HEK293 (cell line): ENCODE measurements around the gene FUOM.

Experiments
- GLIS2 ChIP-seq: fragments of 450-650 bp; formaldehyde crosslinking; IDR thresholded peaks from 2 replicates; pipeline ENCODE4 v1.5.1; 2016; ENCODE audit warnings: missing biosample characterization, missing genetic modification characterization
- IKZF3 ChIP-seq: fragments of 450-650 bp; IDR thresholded peaks from 2 replicates; pipeline ENCODE4 v1.5.0; 2018; ENCODE audit warnings: missing biosample characterization, mild to moderate bottlenecking, missing genetic modification characterization, moderate library complexity
- MYNN ChIP-seq: fragments of 450-650 bp; formaldehyde crosslinking; IDR thresholded peaks from 2 replicates; pipeline ENCODE4 v1.5.1; 2016; ENCODE audit warnings: missing biosample characterization, missing genetic modification characterization, borderline replicate concordance
- YY1 ChIP-seq: fragments of 450-650 bp; formaldehyde crosslinking; IDR thresholded peaks from 2 replicates; pipeline ENCODE4 v1.5.1; 2018; ENCODE audit warnings: missing biosample characterization, missing genetic modification characterization
- ZBTB1 ChIP-seq: fragments of 450-650 bp; formaldehyde crosslinking; IDR thresholded peaks from 2 replicates; pipeline ENCODE4 v1.5.1; 2016; ENCODE audit warnings: missing biosample characterization, missing genetic modification characterization
- ZBTB17 ChIP-seq: fragments of 450-650 bp; formaldehyde crosslinking; IDR thresholded peaks from 2 replicates; pipeline ENCODE4 v1.5.1; 2016; ENCODE audit warnings: missing biosample characterization, missing genetic modification characterization
- ZBTB20 ChIP-seq: fragments of 450-650 bp; formaldehyde crosslinking; IDR thresholded peaks from 2 replicates; pipeline ENCODE4 v1.5.1; 2016; ENCODE audit warnings: missing biosample characterization, missing genetic modification characterization
- ZFHX2 ChIP-seq: fragments of 450-650 bp; formaldehyde crosslinking; conservative IDR thresholded peaks from 2 replicates; pipeline ENCODE4 v1.5.1; 2016; ENCODE audit warnings: missing biosample characterization, missing genetic modification characterization
- ZFP3 ChIP-seq: fragments of 450-650 bp; formaldehyde crosslinking; IDR thresholded peaks from 2 replicates; pipeline ENCODE4 v1.5.1; 2016; ENCODE audit warnings: low read depth, missing biosample characterization, missing genetic modification characterization
- ZFP37 ChIP-seq: fragments of 450-650 bp; formaldehyde crosslinking; IDR thresholded peaks from 2 replicates; pipeline ENCODE4 v1.5.1; 2016; ENCODE audit warnings: missing biosample characterization, missing genetic modification characterization
- ZNF184 ChIP-seq: fragments of 450-650 bp; IDR thresholded peaks from 2 replicates; pipeline ENCODE4 v1.5.1; 2018; ENCODE audit warnings: missing biosample characterization, mild to moderate bottlenecking, missing genetic modification characterization
- ZNF211 ChIP-seq: fragments of 450-650 bp; formaldehyde crosslinking; IDR thresholded peaks from 2 replicates; pipeline ENCODE4 v1.5.1; 2016; ENCODE audit warnings: low read depth, missing biosample characterization, missing genetic modification characterization
- ZNF248 ChIP-seq: fragments of 450-650 bp; formaldehyde crosslinking; IDR thresholded peaks from 2 replicates; pipeline ENCODE4 v1.5.1; 2017; ENCODE audit warnings: missing biosample characterization, missing genetic modification characterization
- ZNF302 ChIP-seq: fragments of 450-650 bp; formaldehyde crosslinking; IDR thresholded peaks from 2 replicates; pipeline ENCODE4 v1.5.1; 2016; ENCODE audit warnings: missing biosample characterization, missing genetic modification characterization, low read depth
- ZNF341 ChIP-seq: fragments of 450-650 bp; formaldehyde crosslinking; IDR thresholded peaks from 2 replicates; pipeline ENCODE4; 2016; ENCODE audit warnings: low read depth, missing biosample characterization, missing genetic modification characterization
- ZNF354C ChIP-seq: fragments of 450-650 bp; formaldehyde crosslinking; IDR thresholded peaks from 2 replicates; pipeline ENCODE4 v1.5.1; 2016; ENCODE audit warnings: missing biosample characterization, missing genetic modification characterization, low read depth, borderline replicate concordance
- ZNF560 ChIP-seq: fragments of 450-650 bp; formaldehyde crosslinking; IDR thresholded peaks from 2 replicates; pipeline ENCODE4 v1.5.1; 2017; ENCODE audit warnings: missing biosample characterization, missing genetic modification characterization, borderline replicate concordance
- ZNF623 ChIP-seq: fragments of 450-650 bp; formaldehyde crosslinking; IDR thresholded peaks from 2 replicates; pipeline ENCODE4 v1.5.1; 2016; ENCODE audit warnings: missing biosample characterization, missing genetic modification characterization
- ZNF658 ChIP-seq: fragments of 450-650 bp; formaldehyde crosslinking; IDR thresholded peaks from 2 replicates; pipeline ENCODE4; 2016; ENCODE audit warnings: missing biosample characterization, missing genetic modification characterization
- ZNF660 ChIP-seq: fragments of 450-650 bp; IDR thresholded peaks from 2 replicates; pipeline ENCODE4 v1.5.1; 2018; ENCODE audit warnings: missing biosample characterization, mild to moderate bottlenecking, missing genetic modification characterization
- ZNF747 ChIP-seq: fragments of 450-650 bp; formaldehyde crosslinking; IDR thresholded peaks from 2 replicates; pipeline ENCODE4 v1.5.1; 2016; ENCODE audit warnings: missing biosample characterization, missing genetic modification characterization
- ZSCAN16 ChIP-seq: fragments of 450-650 bp; formaldehyde crosslinking; IDR thresholded peaks from 2 replicates; pipeline ENCODE4 v1.5.1; 2016; ENCODE audit warnings: missing biosample characterization, missing genetic modification characterization
- ZSCAN23 ChIP-seq: fragments of 450-650 bp; formaldehyde crosslinking; IDR thresholded peaks from 2 replicates; pipeline ENCODE4 v1.5.1; 2016; ENCODE audit warnings: missing biosample characterization, missing genetic modification characterization
- TF ChIP-seq, protein P1 (sequence below): fragments of 450-650 bp; formaldehyde crosslinking; IDR thresholded peaks from 2 replicates; pipeline ENCODE4 v1.5.1; 2016; ENCODE audit warnings: missing biosample characterization, missing genetic modification characterization
- TF ChIP-seq, protein P2 (sequence below): fragments of 450-650 bp; formaldehyde crosslinking; IDR thresholded peaks from 2 replicates; pipeline ENCODE4 v1.5.1; 2016; ENCODE audit warnings: missing biosample characterization, missing genetic modification characterization
- TF ChIP-seq, protein P3 (sequence below): fragments of 450-650 bp; formaldehyde crosslinking; optimal IDR thresholded peaks from 2 replicates; pipeline ENCODE3; 2016; ENCODE audit warnings: missing biosample characterization, mild to moderate bottlenecking, missing genetic modification characterization
- TF ChIP-seq, protein P4 (sequence below): fragments of 450-650 bp; formaldehyde crosslinking; IDR thresholded peaks from 2 replicates; pipeline ENCODE4 v1.5.1; 2016; ENCODE audit warnings: missing biosample characterization, missing genetic modification characterization
- TF ChIP-seq, protein P5 (sequence below): fragments of 450-650 bp; formaldehyde crosslinking; IDR thresholded peaks from 2 replicates; pipeline ENCODE4 v1.5.1; 2016; ENCODE audit warnings: missing biosample characterization, missing genetic modification characterization, low read depth

Gene FUOM

DNA sequence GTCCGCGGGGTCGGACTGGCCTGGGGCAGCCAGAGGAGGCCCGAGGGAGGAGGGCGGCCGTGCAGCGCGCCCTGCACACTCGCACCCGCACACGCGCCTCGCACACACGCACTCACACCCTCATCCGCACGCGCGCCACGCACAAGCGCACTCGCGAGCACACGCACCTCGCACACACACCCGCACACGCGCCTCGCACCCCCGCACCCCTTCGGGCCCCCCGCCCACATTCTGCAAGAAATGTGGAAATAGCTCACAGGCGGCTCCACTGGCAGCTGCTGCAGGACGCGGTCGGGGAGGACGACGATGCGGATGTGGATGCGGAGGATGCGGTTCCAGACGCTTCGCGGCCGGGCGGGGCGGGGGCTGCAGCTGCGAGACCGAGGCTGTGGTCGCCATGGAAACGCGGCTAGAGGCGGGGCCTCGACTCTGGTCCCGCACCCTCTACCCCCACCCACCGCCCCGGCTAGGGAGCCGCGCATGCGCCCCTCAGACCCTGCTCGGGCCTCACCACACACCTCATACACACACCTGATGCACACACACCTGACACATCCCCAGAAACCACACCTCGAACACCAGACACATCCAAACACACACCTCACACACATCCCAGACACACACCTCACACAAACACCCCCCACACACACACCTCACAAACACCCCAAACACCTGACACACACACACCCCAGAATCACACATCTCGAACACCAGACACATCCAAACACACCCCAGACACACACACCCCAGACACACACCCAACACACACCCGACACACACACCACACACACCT is 21.0 kb downstream of the FUOM start, which contains the start of gene CALY (continued):
- TF ChIP-seq, protein P1, sequence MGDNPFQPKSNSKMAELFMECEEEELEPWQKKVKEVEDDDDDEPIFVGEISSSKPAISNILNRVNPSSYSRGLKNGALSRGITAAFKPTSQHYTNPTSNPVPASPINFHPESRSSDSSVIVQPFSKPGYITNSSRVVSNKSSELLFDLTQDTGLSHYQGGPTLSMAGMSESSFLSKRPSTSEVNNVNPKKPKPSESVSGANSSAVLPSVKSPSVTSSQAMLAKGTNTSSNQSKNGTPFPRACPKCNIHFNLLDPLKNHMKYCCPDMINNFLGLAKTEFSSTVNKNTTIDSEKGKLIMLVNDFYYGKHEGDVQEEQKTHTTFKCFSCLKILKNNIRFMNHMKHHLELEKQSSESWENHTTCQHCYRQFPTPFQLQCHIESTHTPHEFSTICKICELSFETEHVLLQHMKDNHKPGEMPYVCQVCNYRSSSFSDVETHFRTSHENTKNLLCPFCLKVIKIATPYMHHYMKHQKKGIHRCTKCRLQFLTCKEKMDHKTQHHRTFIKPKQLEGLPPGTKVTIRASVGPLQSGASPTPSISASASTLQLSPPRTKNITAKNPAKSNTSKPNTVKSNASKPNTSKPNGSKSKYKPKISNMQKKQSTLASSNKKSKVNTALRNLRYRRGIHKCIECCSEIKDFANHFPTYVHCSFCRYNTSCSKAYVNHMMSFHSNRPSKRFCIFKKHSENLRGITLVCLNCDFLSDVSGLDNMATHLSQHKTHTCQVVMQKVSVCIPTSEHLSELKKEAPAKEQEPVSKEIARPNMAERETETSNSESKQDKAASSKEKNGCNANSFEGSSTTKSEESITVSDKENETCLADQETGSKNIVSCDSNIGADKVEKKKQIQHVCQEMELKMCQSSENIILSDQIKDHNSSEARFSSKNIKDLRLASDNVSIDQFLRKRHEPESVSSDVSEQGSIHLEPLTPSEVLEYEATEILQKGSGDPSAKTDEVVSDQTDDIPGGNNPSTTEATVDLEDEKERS, result no peak
- TF ChIP-seq ZSCAN16 (tag by site-specific recombination), result no peak
- TF ChIP-seq ZFHX2, result peak; percentile 87
- TF ChIP-seq ZBTB17, result 0 out of 2 replicates have a peak, but pooled peaks have one; percentile 16
- no peak for TF ChIP-seq ZNF248 (tag by site-specific recombination)
- TF ChIP-seq ZFP37 (tag by site-specific recombination), result no peak
- no peak for TF ChIP-seq ZNF341
- TF ChIP-seq ZNF658 (tag by site-specific recombination), result 0 out of 2 replicates have a peak, but pooled peaks have one; percentile 27
- no peak for TF ChIP-seq ZNF184 (tag by site-specific recombination)
- no peak for TF ChIP-seq IKZF3
- peak; percentile 75; the same call in 1 of the 2 replicates for TF ChIP-seq ZNF747 (tag by site-specific recombination)
- TF ChIP-seq MYNN (tag by site-specific recombination), result no peak
- no peak for TF ChIP-seq ZNF302
- no peak for TF ChIP-seq ZNF660 (tag by site-specific recombination)
- no peak for TF ChIP-seq ZNF623
- TF ChIP-seq ZNF211, result no peak
- TF ChIP-seq ZSCAN23 (tag by site-specific recombination), result no peak
- TF ChIP-seq, protein P2, sequence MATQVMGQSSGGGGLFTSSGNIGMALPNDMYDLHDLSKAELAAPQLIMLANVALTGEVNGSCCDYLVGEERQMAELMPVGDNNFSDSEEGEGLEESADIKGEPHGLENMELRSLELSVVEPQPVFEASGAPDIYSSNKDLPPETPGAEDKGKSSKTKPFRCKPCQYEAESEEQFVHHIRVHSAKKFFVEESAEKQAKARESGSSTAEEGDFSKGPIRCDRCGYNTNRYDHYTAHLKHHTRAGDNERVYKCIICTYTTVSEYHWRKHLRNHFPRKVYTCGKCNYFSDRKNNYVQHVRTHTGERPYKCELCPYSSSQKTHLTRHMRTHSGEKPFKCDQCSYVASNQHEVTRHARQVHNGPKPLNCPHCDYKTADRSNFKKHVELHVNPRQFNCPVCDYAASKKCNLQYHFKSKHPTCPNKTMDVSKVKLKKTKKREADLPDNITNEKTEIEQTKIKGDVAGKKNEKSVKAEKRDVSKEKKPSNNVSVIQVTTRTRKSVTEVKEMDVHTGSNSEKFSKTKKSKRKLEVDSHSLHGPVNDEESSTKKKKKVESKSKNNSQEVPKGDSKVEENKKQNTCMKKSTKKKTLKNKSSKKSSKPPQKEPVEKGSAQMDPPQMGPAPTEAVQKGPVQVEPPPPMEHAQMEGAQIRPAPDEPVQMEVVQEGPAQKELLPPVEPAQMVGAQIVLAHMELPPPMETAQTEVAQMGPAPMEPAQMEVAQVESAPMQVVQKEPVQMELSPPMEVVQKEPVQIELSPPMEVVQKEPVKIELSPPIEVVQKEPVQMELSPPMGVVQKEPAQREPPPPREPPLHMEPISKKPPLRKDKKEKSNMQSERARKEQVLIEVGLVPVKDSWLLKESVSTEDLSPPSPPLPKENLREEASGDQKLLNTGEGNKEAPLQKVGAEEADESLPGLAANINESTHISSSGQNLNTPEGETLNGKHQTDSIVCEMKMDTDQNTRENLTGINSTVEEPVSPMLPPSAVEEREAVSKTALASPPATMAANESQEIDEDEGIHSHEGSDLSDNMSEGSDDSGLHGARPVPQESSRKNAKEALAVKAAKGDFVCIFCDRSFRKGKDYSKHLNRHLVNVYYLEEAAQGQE (tag by site-specific recombination), result no peak
- TF ChIP-seq, protein P3, sequence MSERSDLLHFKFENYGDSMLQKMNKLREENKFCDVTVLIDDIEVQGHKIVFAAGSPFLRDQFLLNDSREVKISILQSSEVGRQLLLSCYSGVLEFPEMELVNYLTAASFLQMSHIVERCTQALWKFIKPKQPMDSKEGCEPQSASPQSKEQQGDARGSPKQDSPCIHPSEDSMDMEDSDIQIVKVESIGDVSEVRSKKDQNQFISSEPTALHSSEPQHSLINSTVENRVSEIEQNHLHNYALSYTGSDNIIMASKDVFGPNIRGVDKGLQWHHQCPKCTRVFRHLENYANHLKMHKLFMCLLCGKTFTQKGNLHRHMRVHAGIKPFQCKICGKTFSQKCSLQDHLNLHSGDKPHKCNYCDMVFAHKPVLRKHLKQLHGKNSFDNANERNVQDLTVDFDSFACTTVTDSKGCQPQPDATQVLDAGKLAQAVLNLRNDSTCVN (tag by site-specific recombination), result peak; percentile 2
- no peak; the same call in 1 of the 2 replicates for TF ChIP-seq YY1 (tag by site-specific recombination)
- TF ChIP-seq ZNF354C, result no peak
- TF ChIP-seq, protein P4, sequence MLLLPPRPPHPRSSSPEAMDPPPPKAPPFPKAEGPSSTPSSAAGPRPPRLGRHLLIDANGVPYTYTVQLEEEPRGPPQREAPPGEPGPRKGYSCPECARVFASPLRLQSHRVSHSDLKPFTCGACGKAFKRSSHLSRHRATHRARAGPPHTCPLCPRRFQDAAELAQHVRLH (tag by site-specific recombination), result no peak
- no peak for TF ChIP-seq GLIS2 (tag by site-specific recombination)
- TF ChIP-seq, protein P5, sequence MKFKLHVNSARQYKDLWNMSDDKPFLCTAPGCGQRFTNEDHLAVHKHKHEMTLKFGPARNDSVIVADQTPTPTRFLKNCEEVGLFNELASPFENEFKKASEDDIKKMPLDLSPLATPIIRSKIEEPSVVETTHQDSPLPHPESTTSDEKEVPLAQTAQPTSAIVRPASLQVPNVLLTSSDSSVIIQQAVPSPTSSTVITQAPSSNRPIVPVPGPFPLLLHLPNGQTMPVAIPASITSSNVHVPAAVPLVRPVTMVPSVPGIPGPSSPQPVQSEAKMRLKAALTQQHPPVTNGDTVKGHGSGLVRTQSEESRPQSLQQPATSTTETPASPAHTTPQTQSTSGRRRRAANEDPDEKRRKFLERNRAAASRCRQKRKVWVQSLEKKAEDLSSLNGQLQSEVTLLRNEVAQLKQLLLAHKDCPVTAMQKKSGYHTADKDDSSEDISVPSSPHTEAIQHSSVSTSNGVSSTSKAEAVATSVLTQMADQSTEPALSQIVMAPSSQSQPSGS (tag by site-specific recombination), result no peak
- peak; percentile 93; the same call in 1 of the 2 replicates for TF ChIP-seq ZBTB1 (tag by site-specific recombination)
- peak; percentile 69 for TF ChIP-seq ZBTB20 (tag by site-specific recombination)
- TF ChIP-seq ZFP3 (tag by site-specific recombination), result no peak
- TF ChIP-seq ZNF560 (tag by site-specific recombination), result no peak
